IPS-NIHi11 (cell line): ENCODE data around the gene CMKLR1.
A peak's percentile ranks its signal among the peaks of the same experiment; 100 is the strongest.

ENCODE experiments used
- DNase-seq: peaks from one replicate; pipeline ENCODE4 v3.0.0; 2012; ENCODE audit warnings: mixed read lengths, low spot score

CMKLR1 gene

GRCh38 chr12:108260969-108261368 is 78.1 kb downstream of the CMKLR1 start:
- no peak for DNase-seq

GRCh38 chr12:108260039-108260438 is 79.1 kb downstream of the CMKLR1 start:
- DNase-seq, result no peak

- DNase-seq, result no peak
Observed at GRCh38 chr12:108257610-108258106, 81.5 kb downstream of the CMKLR1 start.

GRCh38 chr12:108257004-108257403 is 82.1 kb downstream of the CMKLR1 start:
- no peak for DNase-seq

- DNase-seq, result no peak
Observed at GRCh38 chr12:108255252-108255602, 83.9 kb downstream of the CMKLR1 start.

DNA sequence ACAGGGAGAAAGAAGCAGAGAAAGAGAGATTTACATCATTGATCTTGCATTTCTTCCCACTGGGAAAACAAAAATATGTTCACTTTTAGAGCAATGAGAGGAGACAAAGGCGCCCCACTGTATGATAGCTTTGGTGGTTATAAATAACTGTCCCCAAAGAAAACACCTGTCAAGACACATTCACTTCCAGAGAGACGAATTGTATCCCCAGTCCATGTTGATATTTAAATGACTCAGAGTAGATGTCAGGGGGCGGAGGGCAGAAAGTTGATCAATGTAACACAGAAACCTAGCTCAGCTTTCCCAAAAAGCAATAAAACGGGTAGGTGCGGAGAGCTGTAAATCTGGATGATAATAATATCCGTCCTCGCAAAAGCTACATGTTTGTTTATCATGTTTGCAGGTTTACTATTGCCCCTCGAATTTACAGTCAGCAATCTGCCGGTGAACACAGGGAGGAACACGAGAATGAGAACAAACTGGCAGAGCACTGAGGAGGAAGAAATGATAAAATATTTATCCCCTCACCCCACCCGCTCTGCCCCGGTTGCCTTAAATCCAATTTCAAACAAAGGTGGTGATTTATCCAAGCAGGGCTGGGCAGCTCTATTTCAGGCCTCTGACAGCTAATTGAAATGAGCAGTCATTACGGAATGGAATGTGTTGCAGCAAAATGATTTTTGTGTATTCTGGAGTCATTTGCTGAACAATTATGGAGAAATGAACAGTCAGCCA is 84.4 kb downstream of the CMKLR1 start:
- DNase-seq, result no peak

GRCh38 chr12:108254030-108254429 is 85.1 kb downstream of the CMKLR1 start:
- DNase-seq, result no peak

- peak; percentile 41 for DNase-seq
Observed at GRCh38 chr12:108253540-108253939, 85.6 kb downstream of the CMKLR1 start.

DNA sequence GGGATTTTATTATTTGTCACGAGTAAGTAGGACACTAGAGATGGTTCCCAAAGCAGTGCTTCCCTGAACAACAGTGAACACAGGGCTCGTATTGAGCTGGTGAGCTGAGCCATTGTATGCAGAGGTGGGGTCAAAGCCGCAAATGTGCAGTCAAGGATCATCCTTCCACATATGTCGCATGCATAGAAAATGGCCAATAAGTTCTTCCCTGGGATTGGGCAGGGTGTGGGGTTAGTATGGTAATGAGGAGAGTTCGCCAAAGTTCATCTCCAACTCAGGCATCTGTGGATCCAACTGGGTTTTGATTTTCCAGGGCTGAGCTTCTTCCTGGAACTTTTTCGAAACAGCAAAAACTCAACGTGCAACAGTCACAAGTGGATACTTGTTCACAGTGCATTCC is 86.6 kb downstream of the CMKLR1 start:
- no peak for DNase-seq

DNA sequence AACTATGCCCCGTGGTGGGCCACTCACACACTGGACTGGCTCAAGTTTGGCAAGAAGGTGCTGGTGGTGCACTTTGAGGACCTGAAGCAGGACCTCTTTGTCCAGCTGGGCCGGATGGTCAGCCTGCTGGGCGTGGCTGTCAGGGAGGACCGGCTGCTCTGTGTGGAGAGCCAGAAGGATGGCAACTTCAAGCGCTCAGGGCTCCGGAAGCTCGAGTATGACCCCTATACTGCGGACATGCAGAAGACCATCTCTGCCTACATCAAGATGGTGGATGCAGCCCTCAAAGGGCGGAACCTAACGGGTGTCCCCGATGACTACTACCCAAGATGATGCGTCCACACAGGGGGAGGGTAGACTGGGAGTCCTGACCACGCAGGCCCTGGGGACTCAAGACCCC is 91.1 kb downstream of the CMKLR1 start:
- DNase-seq, result no peak

GRCh38 chr12:108247130-108247529 is 92.0 kb downstream of the CMKLR1 start:
- no peak for DNase-seq

- no peak for DNase-seq
Observed at GRCh38 chr12:108241986-108242703, 97.0 kb downstream of the CMKLR1 start.

DNA sequence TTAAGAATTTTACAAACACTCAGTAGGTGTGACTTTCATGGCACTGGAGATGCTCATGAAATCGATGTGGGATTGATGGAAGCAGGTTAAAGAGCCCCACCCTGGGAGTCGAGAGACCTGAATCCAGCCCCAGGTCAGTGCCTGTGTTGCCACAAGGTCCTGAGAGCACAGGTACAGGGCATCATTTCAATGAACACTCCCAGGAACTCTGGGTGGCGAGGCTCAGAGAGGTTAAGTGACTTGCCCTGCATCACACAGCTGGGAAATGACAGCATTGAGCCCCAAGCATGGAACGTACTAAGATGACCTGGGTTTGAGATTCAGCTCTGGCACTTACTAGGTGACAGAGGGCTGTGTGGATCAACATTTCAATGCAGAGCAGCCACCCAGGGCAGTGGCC is 98.2 kb downstream of the CMKLR1 start:
- DNase-seq, result no peak

DNA sequence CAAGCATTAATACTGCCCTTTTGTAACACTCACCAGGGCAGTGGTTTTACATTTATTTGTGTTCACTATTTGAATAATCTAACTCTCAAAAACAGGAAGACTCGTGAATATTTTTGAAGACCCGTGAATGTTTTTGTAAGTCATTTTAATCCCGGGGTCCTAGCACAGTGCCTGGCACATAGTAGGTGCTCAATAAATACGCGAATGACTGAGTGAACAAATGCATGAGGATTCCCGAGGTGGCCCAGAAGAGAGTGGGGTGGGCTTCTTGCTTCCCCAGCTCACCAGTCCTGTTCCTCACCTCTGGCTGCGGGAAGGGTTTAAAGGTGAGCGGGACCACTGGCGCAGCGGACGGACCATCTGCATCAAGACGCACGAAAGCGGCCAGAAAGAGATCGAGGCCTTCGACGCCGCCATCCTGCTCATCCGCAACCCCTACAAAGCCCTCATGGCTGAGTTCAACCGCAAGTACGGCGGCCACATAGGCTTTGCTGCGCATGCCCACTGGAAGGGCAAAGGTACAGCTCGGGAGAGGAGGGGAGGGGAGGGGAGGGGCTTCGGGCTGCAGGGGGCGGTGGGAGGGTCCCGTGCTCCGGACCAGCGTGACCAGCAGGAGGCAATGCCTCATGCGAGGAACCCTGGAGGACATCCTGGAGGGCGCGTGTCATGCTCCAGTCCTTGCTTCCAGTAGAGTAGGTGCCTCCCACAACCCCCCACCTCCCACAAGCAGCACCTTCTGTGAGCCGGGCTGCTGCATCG is 98.9 kb downstream of the CMKLR1 start:
- DNase-seq, result peak; percentile 46

- no peak for DNase-seq
Observed at GRCh38 chr12:108239378-108239777, 99.7 kb downstream of the CMKLR1 start.

GRCh38 chr12:108238474-108238873 is 100.6 kb downstream of the CMKLR1 start:
- DNase-seq, result no peak
